Sigmoid colon (tissue), 7 donors: ENCODE measurements around the gene LTB4R. TPM values are rescaled to one million over a fixed set of nuclear protein-coding genes. Genes with fewer than 3 reads are reported as not detected.

Experiments
- DNase-seq: peaks from one replicate; pipeline ENCODE4 v3.0.0-alpha.2; 2019
- H3K27ac ChIP-seq, 4 donors: fragments of 200-600 bp; sonication (generic); one replicate each; pipeline ENCODE4 v1.5.1; 2016 to 2019; ENCODE audit warnings: mild to moderate bottlenecking in 1 of 4
- H3K27me3 ChIP-seq, 3 donors: fragments of 200-600 bp; sonication (generic); one replicate each; pipeline ENCODE4 v1.5.1; 2019; ENCODE audit warnings: mild to moderate bottlenecking in 1 of 3
- H3K36me3 ChIP-seq, 4 donors: fragments of 200-600 bp; sonication (generic); one replicate each; pipeline ENCODE4 v1.5.1; 2016 to 2019
- H3K4me1 ChIP-seq, 4 donors: fragments of 200-600 bp; sonication (generic); one replicate each; pipeline ENCODE4 v1.5.1; 2017 to 2019
- H3K4me3 ChIP-seq, 4 donors: fragments of 200-600 bp; sonication (generic); one replicate each; pipeline ENCODE4 v1.5.1; 2017 to 2019; ENCODE audit warnings: mild to moderate bottlenecking in 2 of 4, moderate library complexity in 1 of 4
- H3K9me3 ChIP-seq, 4 donors: fragments of 200-600 bp in 3 of 4; sonication (generic) in 3 of 4; one replicate each; pipeline versions ENCODE4 v1.5.1 to v1.6.1; 2013 to 2019
- EP300 ChIP-seq, 4 donors: sonication (generic); formaldehyde crosslinking; IDR thresholded peaks; one replicate each; pipeline ENCODE4 v1.6.1; 2017; ENCODE audit warnings: antibody characterized with exemption in 4 of 4
- POLR2A ChIP-seq, 2 donors: fragments of 450-650 bp; IDR thresholded peaks; one replicate each; pipeline ENCODE4 v1.6.1; 2016; ENCODE audit warnings: antibody characterized with exemption in 2 of 2, mild to moderate bottlenecking in 2 of 2, moderate library complexity in 2 of 2
- POLR2AphosphoS5 ChIP-seq, 4 donors: sonication (generic); formaldehyde crosslinking; IDR thresholded peaks; one replicate each; pipeline ENCODE4 v1.6.1; 2017; ENCODE audit warnings: antibody characterized with exemption in 4 of 4
- WGBS, 2 donors: extraction: QIAGEN DNeasy Blood & Tissue Kit; methylation state at CpG; one replicate each; pipeline ENCODE4 v1.1.7; 2013; 5-methylcytosine and 5-hydroxymethylcytosine counted together
- intact Hi-C: fragments of 100-400 bp; cut with DNase I; formaldehyde crosslinking; loops from one replicate; pipeline ENCODE4 v1.15.1; 2023
- polyA plus RNA-seq, 3 donors: library from polyadenylated mRNA; stranded (reverse); fragments of 200-250 nt; gene quantifications; one replicate each; pipeline ENCODE4 v1.2.3, GENCODE V29; 2013
- total RNA-seq, 4 donors: library from RNA; depleted of rRNA; stranded (reverse); fragments of >200 nt; gene quantifications; one replicate each; pipeline ENCODE4 v1.1.0, GENCODE V29; 2016
- TF ChIP-seq, protein P1 (sequence below), 4 experiments: fragments of 450-650 bp in 3 of 4; fragments of 200-600 bp in 1 of 4; IDR thresholded peaks; one replicate each; pipeline ENCODE4 v1.5.1; 2016 to 2019; ENCODE audit warnings: antibody characterized with exemption in 4 of 4, mild to moderate bottlenecking in 3 of 4, moderate library complexity in 2 of 4
- donor health status: healthy with polysubstance abuse.
- donor health status: Bipolar disorder and iron deficiency.
- donor health status: healthy.

The LTB4R gene
- total and polyA plus RNA-seq, 7 donors, result 0.60 to 9.8 (median 2.1) TPM

DNA sequence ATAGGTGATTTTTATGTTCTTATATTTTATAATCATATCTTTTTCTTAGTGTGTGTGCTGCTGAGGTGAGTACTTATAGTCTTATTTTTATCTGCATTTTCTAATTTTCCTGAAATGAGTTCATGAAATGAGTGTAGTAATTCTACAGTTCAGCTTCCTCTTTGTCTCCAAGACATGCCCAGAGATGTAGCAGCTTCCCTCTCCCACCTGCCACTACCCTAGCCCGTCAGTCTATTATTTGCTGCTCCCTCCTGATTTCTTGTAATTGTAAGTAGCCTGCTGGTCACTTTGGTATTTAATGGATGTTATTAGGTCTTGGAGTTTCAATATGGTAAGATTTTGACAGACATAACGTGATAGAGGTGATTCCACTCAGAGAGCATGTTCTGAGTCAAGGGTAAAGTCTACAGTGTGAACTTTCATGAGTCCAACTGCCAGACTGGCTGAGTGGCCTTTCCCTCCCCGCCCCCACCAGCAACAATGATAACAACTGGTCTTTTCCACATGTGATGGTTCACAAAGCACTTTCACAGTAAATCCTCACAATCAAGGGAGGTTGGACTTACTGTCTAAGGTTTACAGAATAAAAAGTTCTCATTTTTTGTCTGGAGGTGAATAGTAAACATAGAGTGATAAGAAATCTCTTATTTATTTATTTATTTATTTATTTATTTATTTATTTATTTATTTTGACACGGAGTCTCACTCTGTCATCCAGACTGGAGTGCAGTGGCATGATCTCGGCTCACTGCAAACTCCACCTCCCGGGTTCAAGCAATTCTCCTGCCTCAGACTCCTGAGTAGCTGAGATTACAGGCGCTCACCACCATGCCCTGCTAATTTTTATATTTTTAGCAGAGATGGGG lies 32.7 kb downstream of the LTB4R start:
- H3K9me3 ChIP-seq, result no peaks in the 10 kb centered on the region
- WGBS, 2 donors, result 59 to 75% methylated on average over 7 of the region's 7 CpGs
- peaks cover 0 to 14% (median 0%) of the 10 kb centered on the region in 3 donors for H3K27me3 ChIP-seq
- peaks cover 0 to under 1% (median 0%) of the 10 kb centered on the region in 4 donors for H3K4me1 ChIP-seq
- DNase-seq, result no peak
- no peak overlapping the region for H3K27ac ChIP-seq
- intact Hi-C loops, result no loop called here
- H3K4me3 ChIP-seq, result no peak overlapping the region
- TF ChIP-seq EP300 (IDR thresholded peaks at IDR 0.05) (no peak), POLR2AphosphoS5 (IDR thresholded peaks at IDR 0.05) (no peak), POLR2A (IDR thresholded peaks at IDR 0.05) (no peak)
- TF ChIP-seq, protein P1, sequence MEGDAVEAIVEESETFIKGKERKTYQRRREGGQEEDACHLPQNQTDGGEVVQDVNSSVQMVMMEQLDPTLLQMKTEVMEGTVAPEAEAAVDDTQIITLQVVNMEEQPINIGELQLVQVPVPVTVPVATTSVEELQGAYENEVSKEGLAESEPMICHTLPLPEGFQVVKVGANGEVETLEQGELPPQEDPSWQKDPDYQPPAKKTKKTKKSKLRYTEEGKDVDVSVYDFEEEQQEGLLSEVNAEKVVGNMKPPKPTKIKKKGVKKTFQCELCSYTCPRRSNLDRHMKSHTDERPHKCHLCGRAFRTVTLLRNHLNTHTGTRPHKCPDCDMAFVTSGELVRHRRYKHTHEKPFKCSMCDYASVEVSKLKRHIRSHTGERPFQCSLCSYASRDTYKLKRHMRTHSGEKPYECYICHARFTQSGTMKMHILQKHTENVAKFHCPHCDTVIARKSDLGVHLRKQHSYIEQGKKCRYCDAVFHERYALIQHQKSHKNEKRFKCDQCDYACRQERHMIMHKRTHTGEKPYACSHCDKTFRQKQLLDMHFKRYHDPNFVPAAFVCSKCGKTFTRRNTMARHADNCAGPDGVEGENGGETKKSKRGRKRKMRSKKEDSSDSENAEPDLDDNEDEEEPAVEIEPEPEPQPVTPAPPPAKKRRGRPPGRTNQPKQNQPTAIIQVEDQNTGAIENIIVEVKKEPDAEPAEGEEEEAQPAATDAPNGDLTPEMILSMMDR (IDR thresholded peaks at IDR 0.05), result no peak
- H3K36me3 ChIP-seq, result no peaks in the 10 kb centered on the region

DNA sequence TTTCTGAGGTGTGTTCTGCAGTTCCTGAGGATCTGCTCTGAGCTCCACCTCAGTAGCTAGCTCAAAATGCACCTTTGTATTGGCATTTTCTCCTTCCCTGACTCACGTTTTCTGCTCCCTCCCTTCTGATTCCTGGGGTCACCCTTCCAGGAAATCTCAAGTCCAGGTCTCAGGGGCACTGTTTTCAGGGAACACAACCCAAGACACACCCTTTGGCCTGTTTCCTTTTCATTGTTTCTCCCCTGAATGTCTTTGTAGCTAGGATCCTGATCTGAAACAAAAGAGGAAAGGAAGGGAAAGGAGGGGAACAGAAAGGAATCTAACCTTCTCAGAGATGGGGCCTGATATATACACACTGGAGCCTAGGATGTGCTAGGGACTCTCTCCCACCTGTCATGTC lies 35.8 kb downstream of the LTB4R start:
- peaks cover 0 to 4% (median 0%) of the 10 kb centered on the region in 3 donors for H3K27me3 ChIP-seq
- DNase-seq, result no peak
- intact Hi-C loops, result no loop called here
- H3K4me1 ChIP-seq, result peaks cover 0 to 5% (median 2%) of the 10 kb centered on the region in 4 donors
- no peak for TF ChIP-seq POLR2AphosphoS5 (IDR thresholded peaks at IDR 0.05)
- TF ChIP-seq POLR2A (IDR thresholded peaks at IDR 0.05), result no peak
- no peak for TF ChIP-seq EP300 (IDR thresholded peaks at IDR 0.05)
- TF ChIP-seq, protein P1 (IDR thresholded peaks at IDR 0.05), result no peak
- H3K27ac ChIP-seq, result no peak overlapping the region
- H3K4me3 ChIP-seq, result no peak overlapping the region
- no peaks in the 10 kb centered on the region for H3K9me3 ChIP-seq
- WGBS, 2 donors, result 13 to 53% methylated on average over 1 of the region's 1 CpG
- H3K36me3 ChIP-seq, result no peaks in the 10 kb centered on the region

GRCh38 chr14:24348186-24348585 lies 36.9 kb downstream of the LTB4R start:
- 93 to 94% methylated on average over 2 of the region's 2 CpGs for WGBS, 2 donors
- no peak for DNase-seq

GRCh38 chr14:24349742-24350141 lies 38.4 kb downstream of the LTB4R start:
- WGBS, 2 donors, result 87 to 88% methylated on average over 5 of the region's 5 CpGs
- Histone ChIP-seq H3K9me3 (no peaks in the 10 kb centered on the region), H3K4me1 (peaks cover 0 to 7% (median 3%) of the 10 kb centered on the region in 4 donors), H3K4me3 (no peak overlapping the region), H3K36me3 (no peaks in the 10 kb centered on the region), H3K27me3 (peaks cover 0 to under 1% (median 0%) of the 10 kb centered on the region in 3 donors), H3K27ac (no peak overlapping the region)
- intact Hi-C loops, result no loop called here
- no peak for DNase-seq
- TF ChIP-seq POLR2AphosphoS5 (IDR thresholded peaks at IDR 0.05), result no peak
- TF ChIP-seq POLR2A (IDR thresholded peaks at IDR 0.05), result no peak
- no peak for TF ChIP-seq EP300 (IDR thresholded peaks at IDR 0.05)
- TF ChIP-seq, protein P1 (IDR thresholded peaks at IDR 0.05), result no peak

More at GRCh38 chr14:24348186-24348585, 36.9 kb downstream of the LTB4R start:
- peaks cover 0 to 4% (median 0%) of the 10 kb centered on the region in 3 donors for H3K27me3 ChIP-seq
- no peak overlapping the region for H3K27ac ChIP-seq
- H3K4me1 ChIP-seq, result peaks cover 0 to 7% (median 3%) of the 10 kb centered on the region in 4 donors
- intact Hi-C loops, result no loop called here
- no peak overlapping the region for H3K4me3 ChIP-seq
- H3K9me3 ChIP-seq, result no peaks in the 10 kb centered on the region
- H3K36me3 ChIP-seq, result no peaks in the 10 kb centered on the region
- TF ChIP-seq, protein P1 (IDR thresholded peaks at IDR 0.05), result no peak
- no peak for TF ChIP-seq POLR2A (IDR thresholded peaks at IDR 0.05)
- TF ChIP-seq EP300 (IDR thresholded peaks at IDR 0.05), result no peak
- TF ChIP-seq POLR2AphosphoS5 (IDR thresholded peaks at IDR 0.05), result no peak
